IMR-90 (cell line): Measurements from ENCODE around the gene PSMD4. TPM values are rescaled to one million over a fixed set of nuclear protein-coding genes. Genes with fewer than 3 reads are reported as not detected.
"Not testable (repeated sequence)": the region's sequence is repeated elsewhere in the genome, so short reads cannot be mapped to it uniquely, and the experiment has no call there.

Source experiments
- ATAC-seq: fragments of 200-7000 bp; cut with Tn5 transposase; 2 replicates; pipeline ENCODE4 v1.9.1; 2020; ENCODE audit warnings: low read depth, mild to moderate bottlenecking, moderate library complexity
- BruUV-seq: library from RNA; stranded (reverse); fragments of 400-500 nt; replicated peaks from 2 replicates; lab custom pipeline; 2021; lab: Mats Ljungman, UMichigan
- CTCF ChIA-PET: fragments of 300-600 bp; formaldehyde crosslinking; extraction: SDS; loops from one replicate; lab custom pipeline; 2021; ENCODE audit warnings: antibody characterized with exemption; lab: Yijun Ruan, JAX
- POLR2A ChIA-PET: fragments of 300-600 bp; sonication (Branson Sonifier 250); formaldehyde crosslinking; loops from one replicate; lab custom pipeline; 2022; ENCODE audit warnings: antibody characterized with exemption; ENCODE audit not compliant: unreplicated experiment; lab: Charles Lee
- DNase-seq: peaks from one replicate; pipeline ENCODE4 v3.0.0; 2013
- H2AFZ ChIP-seq: replicated peaks from 2 replicates; pipeline ENCODE3; 2013; ENCODE audit warnings: low read length, mild to moderate bottlenecking; ENCODE audit not compliant: poor library complexity
- H2AK5ac ChIP-seq: 2 replicates; pipeline ENCODE4 v1.6.1; 2013; ENCODE audit warnings: low read depth, low read length, inconsistent platforms
- H2AK9ac ChIP-seq: replicated peaks from 2 replicates; pipeline ENCODE3; 2013; ENCODE audit warnings: mild to moderate bottlenecking, low read depth, low read length, moderate library complexity; ENCODE audit not compliant: poor library complexity
- H2BK120ac ChIP-seq: 2 replicates; pipeline ENCODE4 v1.6.1; 2013; ENCODE audit warnings: low read depth, low read length, inconsistent platforms
- H2BK15ac ChIP-seq: 3 replicates; pipeline ENCODE4 v1.6.1; 2013; ENCODE audit warnings: low read depth, low read length, inconsistent platforms
- H2BK20ac ChIP-seq: 2 replicates; pipeline ENCODE4 v1.6.1; 2013; ENCODE audit warnings: low read depth, mild to moderate bottlenecking, inconsistent platforms, low read length, moderate library complexity
- H2BK5ac ChIP-seq: 2 replicates; pipeline ENCODE4 v1.6.1; 2013; ENCODE audit warnings: mild to moderate bottlenecking, low read depth, low read length, inconsistent platforms; ENCODE audit not compliant: poor library complexity, severe bottlenecking
- H3K14ac ChIP-seq: replicated peaks from 2 replicates; pipeline ENCODE4 v1.6.1; 2013; ENCODE audit warnings: low read depth, low read length, inconsistent platforms
- H3K18ac ChIP-seq: 2 replicates; pipeline ENCODE4 v1.6.1; 2013; ENCODE audit warnings: low read depth, low read length, control low read depth
- H3K23ac ChIP-seq: 2 replicates; pipeline ENCODE4 v1.6.1; 2013; ENCODE audit warnings: low read depth, low read length, inconsistent platforms
- H3K27ac ChIP-seq: 2 replicates; pipeline ENCODE4 v1.5.1; 2013; ENCODE audit warnings: mild to moderate bottlenecking, control low read depth, low read length; ENCODE audit not compliant: insufficient read depth
- H3K27me3 ChIP-seq: 2 replicates; pipeline ENCODE4 v1.6.1; 2013; ENCODE audit warnings: low read length; ENCODE audit not compliant: control insufficient read depth, insufficient read depth
- H3K36me3 ChIP-seq: 2 replicates; pipeline ENCODE4 v1.6.1; 2013; ENCODE audit warnings: low read length, mixed read lengths; ENCODE audit not compliant: control insufficient read depth, insufficient read depth
- H3K4ac ChIP-seq: 2 replicates; pipeline ENCODE4 v1.6.1; 2013; ENCODE audit warnings: low read depth, low read length, inconsistent platforms
- H3K4me1 ChIP-seq: 2 replicates; pipeline ENCODE4 v1.6.1; 2013; ENCODE audit warnings: low read length, mixed read lengths; ENCODE audit not compliant: control insufficient read depth, insufficient read depth
- H3K4me2 ChIP-seq: 2 replicates; pipeline ENCODE4 v1.6.1; 2013; ENCODE audit warnings: low read depth, mild to moderate bottlenecking, control low read depth, low read length, moderate library complexity
- H3K4me3 ChIP-seq: 2 replicates; pipeline ENCODE4 v1.5.1; 2013; ENCODE audit warnings: low read depth, mild to moderate bottlenecking, control low read depth, low read length, moderate library complexity; ENCODE audit not compliant: insufficient read depth
- H3K56ac ChIP-seq: 2 replicates; pipeline ENCODE4 v1.6.1; 2013; ENCODE audit warnings: low read length, inconsistent platforms; ENCODE audit not compliant: insufficient read depth; ENCODE audit errors: extremely low read depth
- H3K79me1 ChIP-seq, 2 experiments: 2 replicates each; pipeline ENCODE4 v1.6.1; 2013; ENCODE audit warnings: low read length in 2 of 2, inconsistent platforms in 1 of 2, low read depth in 1 of 2
- H3K9ac ChIP-seq: 2 replicates; pipeline ENCODE4 v1.6.1; 2013; ENCODE audit warnings: low read depth, low read length, control low read depth
- H3K9me1 ChIP-seq: 2 replicates; pipeline ENCODE4 v1.6.1; 2013; ENCODE audit warnings: low read length, inconsistent platforms; ENCODE audit not compliant: insufficient read depth
- H3K9me3 ChIP-seq: 2 replicates; pipeline ENCODE4 v1.6.1; 2013; ENCODE audit warnings: low read length; ENCODE audit not compliant: control insufficient read depth, insufficient read depth
- H4K20me1 ChIP-seq: 2 replicates; pipeline ENCODE4 v1.6.1; 2013; ENCODE audit warnings: low read length, inconsistent platforms; ENCODE audit not compliant: insufficient read depth
- H4K5ac ChIP-seq: 2 replicates; pipeline ENCODE4 v1.6.1; 2013; ENCODE audit warnings: mild to moderate bottlenecking, low read depth, low read length, control low read depth
- H4K8ac ChIP-seq, 2 experiments: 2 replicates each; pipeline ENCODE4 v1.6.1; 2013; ENCODE audit warnings: low read depth in 2 of 2, low read length in 2 of 2, control low read depth in 1 of 2, inconsistent platforms in 1 of 2
- H4K91ac ChIP-seq: 2 replicates; pipeline ENCODE4 v1.6.1; 2013; ENCODE audit warnings: low read depth, low read length, inconsistent platforms; ENCODE audit not compliant: insufficient read depth
- WGBS, 2 experiments: methylation state at CpG; one replicate each; pipeline versions ENCODE4 v1.1.5 to v1.1.7; 2013; ENCODE audit warnings: missing lambda C conversion rate in 2 of 2; ENCODE audit not compliant: insufficient read length in 1 of 2; ENCODE audit errors: extremely low coverage in 2 of 2; 5-methylcytosine and 5-hydroxymethylcytosine counted together
- dilution Hi-C: fragments of 300-500 bp; cut with HindIII; formaldehyde crosslinking; loops from one replicate; pipeline ENCODE4 v1.14.3; 2018; ENCODE audit warnings: low sequenced_read_pairs; ENCODE audit not compliant: unreplicated experiment
- in situ Hi-C: fragments of 300-500 bp; cut with MboI; formaldehyde crosslinking; loops from 3 replicates; pipeline ENCODE4 v1.14.3; 2019; ENCODE audit warnings: low sequenced_read_pairs, inconsistent platforms, mixed read lengths
- intact Hi-C: fragments of 100-400 bp; cut with micrococcal nuclease; formaldehyde crosslinking; loops from 2 replicates; pipeline ENCODE4 v1.10.0; 2022
- polyA plus RNA-seq, 3 experiments: library from polyadenylated mRNA; depleted of rRNA; stranded (reverse); fragments of >200 nt; gene quantifications; 2 replicates each; pipeline ENCODE4 v1.2.3, GENCODE V29; 2012; ENCODE audit warnings: low replicate concordance in 1 of 3
- total RNA-seq: library from RNA; depleted of rRNA; stranded (reverse); fragments of >200 nt; gene quantifications from 2 replicates; pipeline ENCODE4 v1.2.3, GENCODE V29; 2012

Gene PSMD4
- total and polyA plus RNA-seq, 2 of the 4 experiments (the other 2 are of a cell fraction) = 289 to 314 TPM

DNA sequence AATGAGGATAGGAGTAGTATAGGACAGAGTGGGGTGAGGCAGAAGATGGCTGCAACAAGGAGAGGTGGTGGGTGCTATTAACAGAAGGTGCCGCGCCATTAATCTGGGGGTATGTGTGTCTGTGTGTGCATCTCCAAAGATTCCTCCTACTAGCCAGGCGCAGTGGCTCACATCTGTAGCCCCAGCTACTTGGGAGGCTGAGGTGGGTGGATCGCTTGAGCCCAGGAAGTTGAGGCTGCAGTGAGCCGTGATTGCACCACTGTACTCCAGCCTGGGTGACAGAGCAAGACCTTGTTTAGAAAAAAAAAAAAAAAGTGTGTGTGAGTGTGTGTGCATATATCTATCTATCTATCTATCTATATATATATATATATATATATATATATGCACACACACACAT, 20.8 kb downstream of the PSMD4 start:
- H3K9me3 ChIP-seq, BruUV-seq, H2AK5ac ChIP-seq, H3K18ac ChIP-seq, H4K20me1 ChIP-seq, H2BK5ac ChIP-seq, H3K4me3 ChIP-seq, H4K91ac ChIP-seq, intact Hi-C loops, H2BK120ac ChIP-seq, ATAC-seq, H3K4me2 ChIP-seq, H3K36me3 ChIP-seq, DNase-seq, H3K9ac ChIP-seq, dilution Hi-C loops, H3K27ac ChIP-seq, in situ Hi-C loops, H3K9me1 ChIP-seq, H3K23ac ChIP-seq, H3K27me3 ChIP-seq, H3K4me1 ChIP-seq, CTCF ChIA-PET, H3K14ac ChIP-seq, H4K5ac ChIP-seq, H2AK9ac ChIP-seq, H2AFZ ChIP-seq, H3K4ac ChIP-seq, H3K79me1 ChIP-seq, H4K8ac ChIP-seq, H3K56ac ChIP-seq, H2BK20ac ChIP-seq, H2BK15ac ChIP-seq: not testable (repeated sequence)
- WGBS, 2 experiments = no CpG with 5 or more reads among the region's 5 CpGs
- POLR2A ChIA-PET = interaction anchor here (0.7 kb wide), 1 partner anchor 109 kb away, joined by 4 read pairs; no protein-coding TSS in a partner anchor
